IMR-90 (cell line): ENCODE measurements around the gene AGAP1. TPM values are rescaled to one million over a fixed set of nuclear protein-coding genes. Genes with fewer than 3 reads are reported as not detected.

Experiments used
- ATAC-seq: fragments of 200-7000 bp; cut with Tn5 transposase; 2 replicates; pipeline ENCODE4 v1.9.1; 2020; ENCODE audit warnings: low read depth, mild to moderate bottlenecking, moderate library complexity
- BruUV-seq: library from RNA; stranded (reverse); fragments of 400-500 nt; replicated peaks from 2 replicates; lab custom pipeline; 2021; lab: Mats Ljungman, UMichigan
- CTCF ChIA-PET: fragments of 300-600 bp; formaldehyde crosslinking; extraction: SDS; loops from one replicate; lab custom pipeline; 2021; ENCODE audit warnings: antibody characterized with exemption; lab: Yijun Ruan, JAX
- POLR2A ChIA-PET: fragments of 300-600 bp; sonication (Branson Sonifier 250); formaldehyde crosslinking; loops from one replicate; lab custom pipeline; 2022; ENCODE audit warnings: antibody characterized with exemption; ENCODE audit not compliant: unreplicated experiment; lab: Charles Lee
- DNase-seq: peaks from one replicate; pipeline ENCODE4 v3.0.0; 2013
- H2AFZ ChIP-seq: replicated peaks from 2 replicates; pipeline ENCODE3; 2013; ENCODE audit warnings: low read length, mild to moderate bottlenecking; ENCODE audit not compliant: poor library complexity
- H2AK5ac ChIP-seq: 2 replicates; pipeline ENCODE4 v1.6.1; 2013; ENCODE audit warnings: low read depth, low read length, inconsistent platforms
- H2AK9ac ChIP-seq: replicated peaks from 2 replicates; pipeline ENCODE3; 2013; ENCODE audit warnings: mild to moderate bottlenecking, low read depth, low read length, moderate library complexity; ENCODE audit not compliant: poor library complexity
- H2BK120ac ChIP-seq: 2 replicates; pipeline ENCODE4 v1.6.1; 2013; ENCODE audit warnings: low read depth, low read length, inconsistent platforms
- H2BK15ac ChIP-seq: 3 replicates; pipeline ENCODE4 v1.6.1; 2013; ENCODE audit warnings: low read depth, low read length, inconsistent platforms
- H2BK20ac ChIP-seq: 2 replicates; pipeline ENCODE4 v1.6.1; 2013; ENCODE audit warnings: low read depth, mild to moderate bottlenecking, inconsistent platforms, low read length, moderate library complexity
- H2BK5ac ChIP-seq: 2 replicates; pipeline ENCODE4 v1.6.1; 2013; ENCODE audit warnings: mild to moderate bottlenecking, low read depth, low read length, inconsistent platforms; ENCODE audit not compliant: poor library complexity, severe bottlenecking
- H3K14ac ChIP-seq: replicated peaks from 2 replicates; pipeline ENCODE4 v1.6.1; 2013; ENCODE audit warnings: low read depth, low read length, inconsistent platforms
- H3K18ac ChIP-seq: 2 replicates; pipeline ENCODE4 v1.6.1; 2013; ENCODE audit warnings: low read depth, low read length, control low read depth
- H3K23ac ChIP-seq: 2 replicates; pipeline ENCODE4 v1.6.1; 2013; ENCODE audit warnings: low read depth, low read length, inconsistent platforms
- H3K27ac ChIP-seq: 2 replicates; pipeline ENCODE4 v1.5.1; 2013; ENCODE audit warnings: mild to moderate bottlenecking, control low read depth, low read length; ENCODE audit not compliant: insufficient read depth
- H3K27me3 ChIP-seq: 2 replicates; pipeline ENCODE4 v1.6.1; 2013; ENCODE audit warnings: low read length; ENCODE audit not compliant: control insufficient read depth, insufficient read depth
- H3K36me3 ChIP-seq: 2 replicates; pipeline ENCODE4 v1.6.1; 2013; ENCODE audit warnings: low read length, mixed read lengths; ENCODE audit not compliant: control insufficient read depth, insufficient read depth
- H3K4ac ChIP-seq: 2 replicates; pipeline ENCODE4 v1.6.1; 2013; ENCODE audit warnings: low read depth, low read length, inconsistent platforms
- H3K4me1 ChIP-seq: 2 replicates; pipeline ENCODE4 v1.6.1; 2013; ENCODE audit warnings: low read length, mixed read lengths; ENCODE audit not compliant: control insufficient read depth, insufficient read depth
- H3K4me2 ChIP-seq: 2 replicates; pipeline ENCODE4 v1.6.1; 2013; ENCODE audit warnings: low read depth, mild to moderate bottlenecking, control low read depth, low read length, moderate library complexity
- H3K4me3 ChIP-seq: 2 replicates; pipeline ENCODE4 v1.5.1; 2013; ENCODE audit warnings: low read depth, mild to moderate bottlenecking, control low read depth, low read length, moderate library complexity; ENCODE audit not compliant: insufficient read depth
- H3K56ac ChIP-seq: 2 replicates; pipeline ENCODE4 v1.6.1; 2013; ENCODE audit warnings: low read length, inconsistent platforms; ENCODE audit not compliant: insufficient read depth; ENCODE audit errors: extremely low read depth
- H3K79me1 ChIP-seq, 2 experiments: 2 replicates each; pipeline ENCODE4 v1.6.1; 2013; ENCODE audit warnings: low read length in 2 of 2, inconsistent platforms in 1 of 2, low read depth in 1 of 2
- H3K9ac ChIP-seq: 2 replicates; pipeline ENCODE4 v1.6.1; 2013; ENCODE audit warnings: low read depth, low read length, control low read depth
- H3K9me1 ChIP-seq: 2 replicates; pipeline ENCODE4 v1.6.1; 2013; ENCODE audit warnings: low read length, inconsistent platforms; ENCODE audit not compliant: insufficient read depth
- H3K9me3 ChIP-seq: 2 replicates; pipeline ENCODE4 v1.6.1; 2013; ENCODE audit warnings: low read length; ENCODE audit not compliant: control insufficient read depth, insufficient read depth
- H4K20me1 ChIP-seq: 2 replicates; pipeline ENCODE4 v1.6.1; 2013; ENCODE audit warnings: low read length, inconsistent platforms; ENCODE audit not compliant: insufficient read depth
- H4K5ac ChIP-seq: 2 replicates; pipeline ENCODE4 v1.6.1; 2013; ENCODE audit warnings: mild to moderate bottlenecking, low read depth, low read length, control low read depth
- H4K8ac ChIP-seq, 2 experiments: 2 replicates each; pipeline ENCODE4 v1.6.1; 2013; ENCODE audit warnings: low read depth in 2 of 2, low read length in 2 of 2, control low read depth in 1 of 2, inconsistent platforms in 1 of 2
- H4K91ac ChIP-seq: 2 replicates; pipeline ENCODE4 v1.6.1; 2013; ENCODE audit warnings: low read depth, low read length, inconsistent platforms; ENCODE audit not compliant: insufficient read depth
- BHLHE40 ChIP-seq: fragments of 150-350 bp; IDR thresholded peaks from 2 replicates; pipeline ENCODE4 v1.6.1; 2016; ENCODE audit warnings: mild to moderate bottlenecking, low read depth, low read length
- CEBPB ChIP-seq: IDR thresholded peaks from 2 replicates; pipeline ENCODE4 v1.6.1; 2012; ENCODE audit warnings: low read depth, low read length, improper control_type of control experiment
- CHD1 ChIP-seq: IDR thresholded peaks from 2 replicates; pipeline ENCODE4 v1.6.1; 2012; ENCODE audit warnings: low read depth, low read length, improper control_type of control experiment
- FOS ChIP-seq: fragments of 150-350 bp; IDR thresholded peaks from 2 replicates; pipeline ENCODE4 v1.6.1; 2016; ENCODE audit warnings: low read depth, low read length
- MAFK ChIP-seq: IDR thresholded peaks from 2 replicates; pipeline ENCODE4 v1.6.1; 2012; ENCODE audit warnings: low read depth, low read length, improper control_type of control experiment
- MAZ ChIP-seq: IDR thresholded peaks from 2 replicates; pipeline ENCODE4 v1.6.1; 2012; ENCODE audit warnings: low read depth, mild to moderate bottlenecking, low read length, improper control_type of control experiment, moderate library complexity, borderline replicate concordance
- MXI1 ChIP-seq: IDR thresholded peaks from 2 replicates; pipeline ENCODE4 v1.6.1; 2012; ENCODE audit warnings: low read depth, mild to moderate bottlenecking, low read length, moderate library complexity, borderline replicate concordance
- NFE2L2 ChIP-seq: fragments of 150-350 bp; IDR thresholded peaks from 2 replicates; pipeline ENCODE4 v1.6.1; 2016; ENCODE audit warnings: low read depth, mild to moderate bottlenecking, low read length
- POLR2A ChIP-seq: IDR thresholded peaks from 2 replicates; pipeline ENCODE4 v1.6.1; 2012; ENCODE audit warnings: mild to moderate bottlenecking, low read depth, low read length
- RAD21 ChIP-seq: IDR thresholded peaks from 2 replicates; pipeline ENCODE4 v1.6.1; 2012; ENCODE audit warnings: low read length, improper control_type of control experiment
- RCOR1 ChIP-seq: IDR thresholded peaks from 2 replicates; pipeline ENCODE4 v1.6.1; 2012; ENCODE audit warnings: mild to moderate bottlenecking, low read length, improper control_type of control experiment; ENCODE audit not compliant: insufficient replicate concordance
- RFX5 ChIP-seq: IDR thresholded peaks from 2 replicates; pipeline ENCODE4 v1.8.0; 2012; ENCODE audit warnings: low read depth, mild to moderate bottlenecking, low read length, moderate library complexity
- SMC3 ChIP-seq: fragments of 150-350 bp; IDR thresholded peaks from 2 replicates; pipeline ENCODE4 v1.6.1; 2016; ENCODE audit warnings: low read depth, mild to moderate bottlenecking, antibody characterized with exemption, low read length, moderate library complexity
- USF2 ChIP-seq: fragments of 150-350 bp; IDR thresholded peaks from 2 replicates; pipeline ENCODE4 v1.6.1; 2017; ENCODE audit warnings: mild to moderate bottlenecking, antibody characterized with exemption, low read length, low read depth
- WGBS, 2 experiments: methylation state at CpG; one replicate each; pipeline versions ENCODE4 v1.1.5 to v1.1.7; 2013; ENCODE audit warnings: missing lambda C conversion rate in 2 of 2; ENCODE audit not compliant: insufficient read length in 1 of 2; ENCODE audit errors: extremely low coverage in 2 of 2; 5-methylcytosine and 5-hydroxymethylcytosine counted together
- dilution Hi-C: fragments of 300-500 bp; cut with HindIII; formaldehyde crosslinking; loops from one replicate; pipeline ENCODE4 v1.14.3; 2018; ENCODE audit warnings: low sequenced_read_pairs; ENCODE audit not compliant: unreplicated experiment
- in situ Hi-C: fragments of 300-500 bp; cut with MboI; formaldehyde crosslinking; loops from 3 replicates; pipeline ENCODE4 v1.14.3; 2019; ENCODE audit warnings: low sequenced_read_pairs, inconsistent platforms, mixed read lengths
- intact Hi-C: fragments of 100-400 bp; cut with micrococcal nuclease; formaldehyde crosslinking; loops from 2 replicates; pipeline ENCODE4 v1.10.0; 2022
- polyA plus RNA-seq, 3 experiments: library from polyadenylated mRNA; depleted of rRNA; stranded (reverse); fragments of >200 nt; gene quantifications; 2 replicates each; pipeline ENCODE4 v1.2.3, GENCODE V29; 2012; ENCODE audit warnings: low replicate concordance in 1 of 3
- total RNA-seq: library from RNA; depleted of rRNA; stranded (reverse); fragments of >200 nt; gene quantifications from 2 replicates; pipeline ENCODE4 v1.2.3, GENCODE V29; 2012
- TF ChIP-seq, protein P1 (sequence below): conservative IDR thresholded peaks from 2 replicates; pipeline ENCODE4 v1.5.1; 2012; ENCODE audit warnings: mild to moderate bottlenecking, low read depth, low read length, improper control_type of control experiment
- TF ChIP-seq, protein P2 (sequence below): fragments of 150-350 bp; IDR thresholded peaks from 2 replicates; pipeline ENCODE4 v1.6.1; 2016; ENCODE audit warnings: low read depth, mild to moderate bottlenecking, low read length, moderate library complexity, borderline replicate concordance

Gene AGAP1
- total and polyA plus RNA-seq, 2 of the 4 experiments (the other 2 are of a cell fraction): 15.1 to 16.4 TPM

- H2AK5ac ChIP-seq: no peak overlapping the region
- BruUV-seq: no TSS peak
- H3K14ac ChIP-seq: no peak overlapping the region
- ATAC-seq (no peak), DNase-seq (no peak)
- H4K8ac ChIP-seq: no peak overlapping the region
- no peaks in the 10 kb centered on the region for H3K9me1 ChIP-seq
- peaks cover 7% of the 10 kb centered on the region for H3K36me3 ChIP-seq
- H3K27me3 ChIP-seq: no peaks in the 10 kb centered on the region
- H3K18ac ChIP-seq: no peak overlapping the region
- H2BK20ac ChIP-seq: no peak overlapping the region
- H3K27ac ChIP-seq: no peak overlapping the region
- no peak overlapping the region for H2BK15ac ChIP-seq
- H3K9ac ChIP-seq: no peak overlapping the region
- no peak overlapping the region for H4K5ac ChIP-seq
- intact Hi-C loops: no loop called here
- H2BK120ac ChIP-seq: no peak overlapping the region
- H3K4me3 ChIP-seq: no peak overlapping the region
- H2BK5ac ChIP-seq: no peak overlapping the region
- no peak overlapping the region for H4K91ac ChIP-seq
- no peaks in the 10 kb centered on the region for H3K4me1 ChIP-seq
- H3K4ac ChIP-seq: no peak overlapping the region
- no peaks in the 10 kb centered on the region; the same call in 1 of the 2 replicates for H4K20me1 ChIP-seq
- no peak overlapping the region for H3K4me2 ChIP-seq
- in situ Hi-C loops: no loop called here
- TF ChIP-seq USF2: no peak
- TF ChIP-seq CHD1: no peak
- TF ChIP-seq, protein P1, sequence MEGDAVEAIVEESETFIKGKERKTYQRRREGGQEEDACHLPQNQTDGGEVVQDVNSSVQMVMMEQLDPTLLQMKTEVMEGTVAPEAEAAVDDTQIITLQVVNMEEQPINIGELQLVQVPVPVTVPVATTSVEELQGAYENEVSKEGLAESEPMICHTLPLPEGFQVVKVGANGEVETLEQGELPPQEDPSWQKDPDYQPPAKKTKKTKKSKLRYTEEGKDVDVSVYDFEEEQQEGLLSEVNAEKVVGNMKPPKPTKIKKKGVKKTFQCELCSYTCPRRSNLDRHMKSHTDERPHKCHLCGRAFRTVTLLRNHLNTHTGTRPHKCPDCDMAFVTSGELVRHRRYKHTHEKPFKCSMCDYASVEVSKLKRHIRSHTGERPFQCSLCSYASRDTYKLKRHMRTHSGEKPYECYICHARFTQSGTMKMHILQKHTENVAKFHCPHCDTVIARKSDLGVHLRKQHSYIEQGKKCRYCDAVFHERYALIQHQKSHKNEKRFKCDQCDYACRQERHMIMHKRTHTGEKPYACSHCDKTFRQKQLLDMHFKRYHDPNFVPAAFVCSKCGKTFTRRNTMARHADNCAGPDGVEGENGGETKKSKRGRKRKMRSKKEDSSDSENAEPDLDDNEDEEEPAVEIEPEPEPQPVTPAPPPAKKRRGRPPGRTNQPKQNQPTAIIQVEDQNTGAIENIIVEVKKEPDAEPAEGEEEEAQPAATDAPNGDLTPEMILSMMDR: no peak
- TF ChIP-seq FOS: no peak
- no peak for TF ChIP-seq RAD21
- TF ChIP-seq, protein P2, sequence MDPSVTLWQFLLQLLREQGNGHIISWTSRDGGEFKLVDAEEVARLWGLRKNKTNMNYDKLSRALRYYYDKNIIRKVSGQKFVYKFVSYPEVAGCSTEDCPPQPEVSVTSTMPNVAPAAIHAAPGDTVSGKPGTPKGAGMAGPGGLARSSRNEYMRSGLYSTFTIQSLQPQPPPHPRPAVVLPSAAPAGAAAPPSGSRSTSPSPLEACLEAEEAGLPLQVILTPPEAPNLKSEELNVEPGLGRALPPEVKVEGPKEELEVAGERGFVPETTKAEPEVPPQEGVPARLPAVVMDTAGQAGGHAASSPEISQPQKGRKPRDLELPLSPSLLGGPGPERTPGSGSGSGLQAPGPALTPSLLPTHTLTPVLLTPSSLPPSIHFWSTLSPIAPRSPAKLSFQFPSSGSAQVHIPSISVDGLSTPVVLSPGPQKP: no peak
- no peak for TF ChIP-seq MAFK
- TF ChIP-seq SMC3: no peak
- TF ChIP-seq NFE2L2: no peak
- no peak for TF ChIP-seq MXI1
- TF ChIP-seq BHLHE40: no peak
- no peak for TF ChIP-seq RFX5
- TF ChIP-seq CEBPB: no peak
- TF ChIP-seq RCOR1: no peak
- no peak for TF ChIP-seq MAZ
- no peak for TF ChIP-seq POLR2A
- dilution Hi-C loops: no loop called here
- H3K9me3 ChIP-seq: no peaks in the 10 kb centered on the region
- CTCF ChIA-PET: no interaction called here
- H3K79me1 ChIP-seq: no peaks in the 10 kb centered on the region
- no peak overlapping the region for H3K23ac ChIP-seq
- POLR2A ChIA-PET: no interaction called here
- H2AFZ ChIP-seq: no peak overlapping the region
- 100% methylated on average over 1 of the region's 6 CpGs; no CpG with 5 or more reads in 1 of the 2 experiments for WGBS, 2 experiments
- H2AK9ac ChIP-seq: no peak overlapping the region
- H3K56ac ChIP-seq: no peak overlapping the region
Measured at GRCh38 chr2:236042087-236042486, 548.2 kb downstream of the AGAP1 start.
